WTC11 (cell line): Measurements from ENCODE around the gene DLG1. TPM values are rescaled to one million over a fixed set of nuclear protein-coding genes. Genes with fewer than 3 reads are reported as not detected.

Experiments
- ATAC-seq: fragments of 200-7000 bp; cut with Tn5 transposase; 2 replicates; pipeline ENCODE4 v1.10.0; 2021; ENCODE audit warnings: mild to moderate bottlenecking, moderate library complexity
- CTCF ChIA-PET: fragments of 300-600 bp; sonication (Branson Sonifier 250); formaldehyde crosslinking; loops from one replicate; lab custom pipeline; 2021; ENCODE audit warnings: antibody characterized with exemption; lab: Charles Lee
- POLR2A ChIA-PET: fragments of 350-600 bp; sonication (Branson Sonifier 250); formaldehyde crosslinking; loops from one replicate; lab custom pipeline; 2021; ENCODE audit warnings: antibody characterized with exemption; lab: Charles Lee
- DNase-seq: peaks from one replicate; pipeline ENCODE4 v3.0.0; 2021; ENCODE audit warnings: low spot score
- H3K27ac Mint-ChIP-seq: 2 replicates; pipeline ENCODE4 v1.8.0; 2021; ENCODE audit warnings: mixed read lengths
- H3K27me3 Mint-ChIP-seq: 2 replicates; pipeline ENCODE4 v1.8.0; 2021; ENCODE audit warnings: low read depth, mild to moderate bottlenecking, moderate library complexity, mixed read lengths
- H3K36me3 Mint-ChIP-seq: 2 replicates; pipeline ENCODE4 v1.8.0; 2021; ENCODE audit warnings: mixed read lengths
- H3K4me1 Mint-ChIP-seq: 2 replicates; pipeline ENCODE4 v1.8.0; 2022; ENCODE audit warnings: mixed read lengths
- H3K4me3 Mint-ChIP-seq: 2 replicates; pipeline ENCODE4 v1.8.0; 2021; ENCODE audit warnings: mild to moderate bottlenecking, moderate library complexity, mixed read lengths
- H3K9me3 Mint-ChIP-seq: 2 replicates; pipeline ENCODE4 v1.8.0; 2021; ENCODE audit warnings: mixed read lengths
- AFF4 ChIP-seq: sonication (generic); formaldehyde crosslinking; IDR thresholded peaks from 2 replicates; pipeline ENCODE4 v1.8.1; 2023; ENCODE audit warnings: mild to moderate bottlenecking, missing genetic modification reagents, borderline replicate concordance
- CREM ChIP-seq: sonication (generic); formaldehyde crosslinking; IDR thresholded peaks from 2 replicates; pipeline ENCODE4 v1.8.1; 2022; ENCODE audit warnings: mild to moderate bottlenecking, missing genetic modification reagents, moderate library complexity
- OVOL2 ChIP-seq: fragments of 250-450 bp; sonication (Bioruptor Pico); IDR thresholded peaks from 2 replicates; pipeline ENCODE4 v1.9.0; 2021; ENCODE audit warnings: mild to moderate bottlenecking, borderline replicate concordance
- USF2 ChIP-seq: sonication (generic); formaldehyde crosslinking; IDR thresholded peaks from 2 replicates; pipeline ENCODE4 v1.8.1; 2023; ENCODE audit warnings: mild to moderate bottlenecking, missing genetic modification reagents, moderate library complexity
- ZNF423 ChIP-seq: fragments of 250-450 bp; sonication (Bioruptor Pico); IDR thresholded peaks from 2 replicates; pipeline ENCODE4 v2.1.2; 2022; ENCODE audit warnings: mild to moderate bottlenecking, moderate library complexity
- total RNA-seq: library from RNA; stranded (reverse); gene quantifications from 3 replicates; pipeline ENCODE4 v1.2.3, GENCODE V29; 2021
- TF ChIP-seq, protein P1 (sequence below): fragments of 250-450 bp; sonication (Bioruptor Pico); IDR thresholded peaks from 2 replicates; pipeline ENCODE4 v1.9.0; 2021; ENCODE audit warnings: mild to moderate bottlenecking
- TF ChIP-seq, protein P2 (sequence below): fragments of 250-450 bp; sonication (Bioruptor Pico); IDR thresholded peaks from 2 replicates; pipeline ENCODE4 v1.9.0; 2021; ENCODE audit warnings: mild to moderate bottlenecking, borderline replicate concordance

Gene DLG1
- total RNA-seq, 1 experiment from 2014 or later: 81.1 TPM

GRCh38 chr3:197006860-197007259, 291.6 kb downstream of the DLG1 start:
- DNase-seq: no peak
- H3K27ac Mint-ChIP-seq: no peak overlapping the region
- H3K27me3 Mint-ChIP-seq: peaks cover 21% of the 10 kb centered on the region
- no peak overlapping the region for H3K4me3 Mint-ChIP-seq
- CTCF ChIA-PET: interaction anchor here (1.3 kb wide), 1 partner anchor 23 kb away, joined by 5 read pairs; the partner anchor contains the start of gene MELTF
- H3K4me1 Mint-ChIP-seq: peaks cover 9% of the 10 kb centered on the region
- no peaks in the 10 kb centered on the region for H3K36me3 Mint-ChIP-seq
- no peak for ATAC-seq
- H3K9me3 Mint-ChIP-seq: no peaks in the 10 kb centered on the region
- POLR2A ChIA-PET: no interaction called here
- TF ChIP-seq, protein P1, sequence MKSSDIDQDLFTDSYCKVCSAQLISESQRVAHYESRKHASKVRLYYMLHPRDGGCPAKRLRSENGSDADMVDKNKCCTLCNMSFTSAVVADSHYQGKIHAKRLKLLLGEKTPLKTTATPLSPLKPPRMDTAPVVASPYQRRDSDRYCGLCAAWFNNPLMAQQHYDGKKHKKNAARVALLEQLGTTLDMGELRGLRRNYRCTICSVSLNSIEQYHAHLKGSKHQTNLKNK (CRISPR knock-in tag): no peak
- TF ChIP-seq ZNF423 (CRISPR knock-in tag): no peak

DNA sequence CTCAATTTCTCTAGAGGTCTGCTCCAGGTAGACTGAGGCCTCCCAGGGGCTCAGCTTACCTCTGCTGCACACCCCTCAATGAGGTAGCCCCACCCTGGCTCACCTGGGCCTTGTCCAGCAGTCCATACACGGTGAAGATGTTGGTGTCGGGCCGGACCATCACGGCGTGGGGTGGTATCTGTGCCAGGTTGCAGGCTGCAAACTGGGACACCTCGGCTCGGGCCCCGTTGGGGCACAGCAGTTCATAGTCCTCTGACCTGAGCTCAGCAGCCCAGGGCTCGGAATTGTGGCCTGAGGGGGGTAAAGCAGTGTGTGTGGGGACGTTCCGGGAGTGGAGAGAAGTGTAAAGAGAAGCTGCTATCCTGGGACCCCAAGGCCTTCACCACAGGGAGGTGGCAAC, 292.0 kb downstream of the DLG1 start:
- Mint-ChIP-seq H3K27me3 (peaks cover 25% of the 10 kb centered on the region), H3K27ac (no peak overlapping the region)
- POLR2A ChIA-PET: no interaction called here

More for the DNA sequence above, 292.0 kb downstream of the DLG1 start:
- no peaks in the 10 kb centered on the region for H3K36me3 Mint-ChIP-seq
- no peak for ATAC-seq
- peaks cover 13% of the 10 kb centered on the region for H3K4me1 Mint-ChIP-seq
- DNase-seq: no peak
- TF ChIP-seq OVOL2 (no peak), USF2 (CRISPR knock-in tag) (no peak), CREM (CRISPR knock-in tag) (no peak), AFF4 (CRISPR knock-in tag) (no peak)
- TF ChIP-seq, protein P2, sequence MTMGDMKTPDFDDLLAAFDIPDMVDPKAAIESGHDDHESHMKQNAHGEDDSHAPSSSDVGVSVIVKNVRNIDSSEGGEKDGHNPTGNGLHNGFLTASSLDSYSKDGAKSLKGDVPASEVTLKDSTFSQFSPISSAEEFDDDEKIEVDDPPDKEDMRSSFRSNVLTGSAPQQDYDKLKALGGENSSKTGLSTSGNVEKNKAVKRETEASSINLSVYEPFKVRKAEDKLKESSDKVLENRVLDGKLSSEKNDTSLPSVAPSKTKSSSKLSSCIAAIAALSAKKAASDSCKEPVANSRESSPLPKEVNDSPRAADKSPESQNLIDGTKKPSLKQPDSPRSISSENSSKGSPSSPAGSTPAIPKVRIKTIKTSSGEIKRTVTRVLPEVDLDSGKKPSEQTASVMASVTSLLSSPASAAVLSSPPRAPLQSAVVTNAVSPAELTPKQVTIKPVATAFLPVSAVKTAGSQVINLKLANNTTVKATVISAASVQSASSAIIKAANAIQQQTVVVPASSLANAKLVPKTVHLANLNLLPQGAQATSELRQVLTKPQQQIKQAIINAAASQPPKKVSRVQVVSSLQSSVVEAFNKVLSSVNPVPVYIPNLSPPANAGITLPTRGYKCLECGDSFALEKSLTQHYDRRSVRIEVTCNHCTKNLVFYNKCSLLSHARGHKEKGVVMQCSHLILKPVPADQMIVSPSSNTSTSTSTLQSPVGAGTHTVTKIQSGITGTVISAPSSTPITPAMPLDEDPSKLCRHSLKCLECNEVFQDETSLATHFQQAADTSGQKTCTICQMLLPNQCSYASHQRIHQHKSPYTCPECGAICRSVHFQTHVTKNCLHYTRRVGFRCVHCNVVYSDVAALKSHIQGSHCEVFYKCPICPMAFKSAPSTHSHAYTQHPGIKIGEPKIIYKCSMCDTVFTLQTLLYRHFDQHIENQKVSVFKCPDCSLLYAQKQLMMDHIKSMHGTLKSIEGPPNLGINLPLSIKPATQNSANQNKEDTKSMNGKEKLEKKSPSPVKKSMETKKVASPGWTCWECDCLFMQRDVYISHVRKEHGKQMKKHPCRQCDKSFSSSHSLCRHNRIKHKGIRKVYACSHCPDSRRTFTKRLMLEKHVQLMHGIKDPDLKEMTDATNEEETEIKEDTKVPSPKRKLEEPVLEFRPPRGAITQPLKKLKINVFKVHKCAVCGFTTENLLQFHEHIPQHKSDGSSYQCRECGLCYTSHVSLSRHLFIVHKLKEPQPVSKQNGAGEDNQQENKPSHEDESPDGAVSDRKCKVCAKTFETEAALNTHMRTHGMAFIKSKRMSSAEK (CRISPR knock-in tag): no peak
- no peak overlapping the region for H3K4me3 Mint-ChIP-seq
- no peaks in the 10 kb centered on the region for H3K9me3 Mint-ChIP-seq
- CTCF ChIA-PET: no interaction called here
